HL-60 (cell line): Measurements from ENCODE around the gene DLX1.

Source experiments
- DNase-seq, 2 experiments: peaks; one replicate each; pipeline ENCODE4 v3.0.0-alpha.2; 2010 to 2020; ENCODE audit warnings: low read depth in 1 of 2, low spot score in 1 of 2
- H3K27ac ChIP-seq: fragments of 250-450 bp; sonication (Bioruptor Pico); replicated peaks from 2 replicates; pipeline ENCODE4 v1.5.1; 2020; ENCODE audit warnings: mild to moderate bottlenecking, moderate library complexity
- H3K27me3 ChIP-seq: fragments of 250-450 bp; sonication (Bioruptor Pico); 2 replicates; pipeline ENCODE4 v1.5.1; 2021; ENCODE audit warnings: mild to moderate bottlenecking, moderate library complexity; ENCODE audit not compliant: insufficient read depth, poor library complexity, severe bottlenecking
- H3K4me3 ChIP-seq: replicated peaks from 2 replicates; pipeline ENCODE4 v1.5.1; 2011; ENCODE audit warnings: mild to moderate bottlenecking, control low read depth, low read length; ENCODE audit not compliant: insufficient read depth
- CTCF ChIP-seq: IDR thresholded peaks from one replicate; pipeline ENCODE4 v1.5.1; 2011; ENCODE audit warnings: low read length, control low read depth, inconsistent platforms; ENCODE audit not compliant: insufficient read depth
- GABPA ChIP-seq: IDR thresholded peaks from 2 replicates; pipeline ENCODE4 v1.6.1; 2012; ENCODE audit warnings: low read depth
- POLR2AphosphoS5 ChIP-seq: IDR thresholded peaks from 2 replicates; pipeline ENCODE4 v1.6.1; 2012; ENCODE audit warnings: low read depth
- REST ChIP-seq: IDR thresholded peaks from 2 replicates; pipeline ENCODE4 v1.6.1; 2012; ENCODE audit warnings: low read depth; ENCODE audit not compliant: insufficient replicate concordance
- SPI1 ChIP-seq: IDR thresholded peaks from 2 replicates; pipeline ENCODE4 v1.6.1; 2012; ENCODE audit warnings: low read depth, mild to moderate bottlenecking, borderline replicate concordance

Gene DLX1

GRCh38 chr2:172097557-172098131 is 12.3 kb downstream of the DLX1 start:
- no peak overlapping the region for H3K4me3 ChIP-seq
- DNase-seq: no peak
- H3K27me3 ChIP-seq: peaks cover 86% of the 10 kb centered on the region
- no peak for TF ChIP-seq CTCF
- no peak for TF ChIP-seq POLR2AphosphoS5
- TF ChIP-seq REST: no peak
- TF ChIP-seq GABPA: no peak
- no peak for TF ChIP-seq SPI1
- H3K27ac ChIP-seq: no peak overlapping the region

- Histone ChIP-seq H3K4me3 (no peak overlapping the region), H3K27ac (no peak overlapping the region), H3K27me3 (peaks cover 80% of the 10 kb centered on the region)
- no peak for DNase-seq
- TF ChIP-seq CTCF: no peak
These were observed 13.0 kb downstream of the DLX1 start for GRCh38 chr2:172098287-172098649.

GRCh38 chr2:172098650-172099471 is 13.6 kb downstream of the DLX1 start:
- no peak for DNase-seq
- no peak overlapping the region for H3K4me3 ChIP-seq
- no peak overlapping the region for H3K27ac ChIP-seq
- TF ChIP-seq SPI1: no peak
- peaks cover 74% of the 10 kb centered on the region for H3K27me3 ChIP-seq

- no peak for DNase-seq
- Histone ChIP-seq H3K27me3 (peaks cover 67% of the 10 kb centered on the region), H3K27ac (no peak overlapping the region), H3K4me3 (no peak overlapping the region)
- TF ChIP-seq CTCF: no peak
- TF ChIP-seq GABPA: no peak
- no peak for TF ChIP-seq SPI1
- TF ChIP-seq REST: no peak
- TF ChIP-seq POLR2AphosphoS5: no peak
These were observed 14.3 kb downstream of the DLX1 start for GRCh38 chr2:172099472-172100079.
